HL-60 (cell line): ENCODE results near the gene AIFM3.

ENCODE experiments used
- DNase-seq, 2 experiments: peaks; one replicate each; pipeline ENCODE4 v3.0.0-alpha.2; 2010 to 2020; ENCODE audit warnings: low read depth in 1 of 2, low spot score in 1 of 2
- H3K27ac ChIP-seq: fragments of 250-450 bp; sonication (Bioruptor Pico); replicated peaks from 2 replicates; pipeline ENCODE4 v1.5.1; 2020; ENCODE audit warnings: mild to moderate bottlenecking, moderate library complexity
- H3K27me3 ChIP-seq: fragments of 250-450 bp; sonication (Bioruptor Pico); 2 replicates; pipeline ENCODE4 v1.5.1; 2021; ENCODE audit warnings: mild to moderate bottlenecking, moderate library complexity; ENCODE audit not compliant: insufficient read depth, poor library complexity, severe bottlenecking
- H3K4me3 ChIP-seq: replicated peaks from 2 replicates; pipeline ENCODE4 v1.5.1; 2011; ENCODE audit warnings: mild to moderate bottlenecking, control low read depth, low read length; ENCODE audit not compliant: insufficient read depth
- CTCF ChIP-seq: IDR thresholded peaks from one replicate; pipeline ENCODE4 v1.5.1; 2011; ENCODE audit warnings: low read length, control low read depth, inconsistent platforms; ENCODE audit not compliant: insufficient read depth
- GABPA ChIP-seq: IDR thresholded peaks from 2 replicates; pipeline ENCODE4 v1.6.1; 2012; ENCODE audit warnings: low read depth
- POLR2AphosphoS5 ChIP-seq: IDR thresholded peaks from 2 replicates; pipeline ENCODE4 v1.6.1; 2012; ENCODE audit warnings: low read depth
- REST ChIP-seq: IDR thresholded peaks from 2 replicates; pipeline ENCODE4 v1.6.1; 2012; ENCODE audit warnings: low read depth; ENCODE audit not compliant: insufficient replicate concordance
- SPI1 ChIP-seq: IDR thresholded peaks from 2 replicates; pipeline ENCODE4 v1.6.1; 2012; ENCODE audit warnings: low read depth, mild to moderate bottlenecking, borderline replicate concordance

AIFM3 gene

GRCh38 chr22:20994902-20995241 is 27.8 kb downstream of the AIFM3 start:
- TF ChIP-seq POLR2AphosphoS5 (no peak), GABPA (no peak), CTCF (no peak), SPI1 (no peak)
- no peak overlapping the region for H3K4me3 ChIP-seq
- no peak overlapping the region for H3K27ac ChIP-seq
- no peak for DNase-seq
- no peaks in the 10 kb centered on the region for H3K27me3 ChIP-seq

GRCh38 chr22:20995329-20996030 is 28.4 kb downstream of the AIFM3 start:
- no peak overlapping the region for H3K4me3 ChIP-seq
- no peak overlapping the region for H3K27ac ChIP-seq
- no peaks in the 10 kb centered on the region for H3K27me3 ChIP-seq
- DNase-seq: no peak
- TF ChIP-seq GABPA (no peak), REST (no peak), POLR2AphosphoS5 (no peak), CTCF (no peak), SPI1 (no peak)

- Histone ChIP-seq H3K27ac (no peak overlapping the region), H3K27me3 (no peaks in the 10 kb centered on the region), H3K4me3 (no peak overlapping the region)
- DNase-seq: no peak
- TF ChIP-seq REST (no peak), SPI1 (no peak), CTCF (no peak), GABPA (no peak), POLR2AphosphoS5 (no peak)
Observed at GRCh38 chr22:20996031-20996410, 29.0 kb downstream of the AIFM3 start.
